Renal cortical epithelial cell (primary cell): ENCODE data around the gene PFKP. TPM values are rescaled to one million over a fixed set of nuclear protein-coding genes. Genes with fewer than 3 reads are reported as not detected.
"Not testable (repeated sequence)": the region's sequence is repeated elsewhere in the genome, so short reads cannot be mapped to it uniquely, and the experiment has no call there.

Source experiments
- DNase-seq: peaks from one replicate; pipeline ENCODE4 v3.0.0-alpha.2; 2011; ENCODE audit warnings: low read depth
- total RNA-seq: library from RNA; depleted of rRNA; stranded (reverse); fragments of >200 nt; gene quantifications from 2 replicates; pipeline ENCODE4 v1.2.3, GENCODE V29; 2014

Gene PFKP
- total RNA-seq, 1 donor from 2014 or later = 565 TPM

GRCh38 chr10:3046981-3047547, 20.3 kb upstream of the PFKP start:
- DNase-seq = peak; percentile 89

GRCh38 chr10:3047596-3047995, 19.8 kb upstream of the PFKP start:
- no peak for DNase-seq

GRCh38 chr10:3048119-3049019, 19.0 kb upstream of the PFKP start:
- peak; percentile 53 for DNase-seq

- DNase-seq = no peak
Observed at GRCh38 chr10:3051692-3052091, 15.7 kb upstream of the PFKP start.

GRCh38 chr10:3053155-3053554, 14.2 kb upstream of the PFKP start:
- DNase-seq = no peak

- DNase-seq = no peak
Observed at GRCh38 chr10:3054183-3054850, 13.0 kb upstream of the PFKP start.

GRCh38 chr10:3054851-3055199, 12.5 kb upstream of the PFKP start:
- no peak for DNase-seq

GRCh38 chr10:3056280-3057037, 10.9 kb upstream of the PFKP start:
- peak; percentile 38 for DNase-seq

- DNase-seq = no peak
Observed at GRCh38 chr10:3057946-3058345, 9.4 kb upstream of the PFKP start.

GRCh38 chr10:3059974-3060373, 7.4 kb upstream of the PFKP start:
- no peak for DNase-seq

GRCh38 chr10:3060481-3060889, 6.9 kb upstream of the PFKP start:
- no peak for DNase-seq

- not testable (repeated sequence) for DNase-seq
Observed at GRCh38 chr10:3061323-3061898, 5.9 kb upstream of the PFKP start.

- DNase-seq = no peak
Observed at GRCh38 chr10:3062502-3063186, 4.7 kb upstream of the PFKP start.

GRCh38 chr10:3064423-3064822, 2.9 kb upstream of the PFKP start:
- no peak for DNase-seq

- no peak for DNase-seq
Observed at GRCh38 chr10:3065622-3066021, 1.7 kb upstream of the PFKP start.

- no peak for DNase-seq
Observed at GRCh38 chr10:3066317-3067117, 831 bp upstream of the PFKP start.

- no peak for DNase-seq
Observed at GRCh38 chr10:3067859-3068179, 471 bp downstream of the PFKP start.

GRCh38 chr10:3068201-3068967, 1.0 kb downstream of the PFKP start:
- DNase-seq = no peak

GRCh38 chr10:3068968-3069737, 1.8 kb downstream of the PFKP start:
- DNase-seq = no peak
